NCI-H510A treated with DMSO at 0.1 percent for 48 hours (cell line): Measurements from ENCODE around the gene CDC42BPG.
A peak's percentile ranks its signal among the peaks of the same experiment; 100 is the strongest.
"Not testable (repeated sequence)": the region's sequence is repeated elsewhere in the genome, so short reads cannot be mapped to it uniquely, and the experiment has no call there.

Source experiments
- DNase-seq: peaks from one replicate; lab custom pipeline; 2025; lab: John Stamatoyannopoulos, UW

Gene CDC42BPG

GRCh38 chr11:64850979-64851567 is 6.6 kb upstream of the CDC42BPG start:
- DNase-seq = no peak

GRCh38 chr11:64849598-64850356 is 5.3 kb upstream of the CDC42BPG start:
- DNase-seq = no peak

GRCh38 chr11:64848826-64849597 is 4.6 kb upstream of the CDC42BPG start:
- DNase-seq = no peak

- DNase-seq = no peak
Observed at GRCh38 chr11:64848214-64848825, 3.9 kb upstream of the CDC42BPG start.

- peak; percentile 95 for DNase-seq
Observed at GRCh38 chr11:64846998-64847666, 2.7 kb upstream of the CDC42BPG start.

GRCh38 chr11:64845776-64846129 is 1.3 kb upstream of the CDC42BPG start:
- not testable (repeated sequence) for DNase-seq

GRCh38 chr11:64845129-64845775 is 799 bp upstream of the CDC42BPG start:
- DNase-seq = no peak

- no peak for DNase-seq
Observed at GRCh38 chr11:64843686-64844329, 645 bp downstream of the CDC42BPG start.

- DNase-seq = no peak
Observed at GRCh38 chr11:64842851-64843685, 1.4 kb downstream of the CDC42BPG start.

- no peak for DNase-seq
Observed at GRCh38 chr11:64842366-64842759, 2.1 kb downstream of the CDC42BPG start.

- no peak for DNase-seq
Observed at GRCh38 chr11:64841592-64842365, 2.7 kb downstream of the CDC42BPG start.

- DNase-seq = no peak
Observed at GRCh38 chr11:64839887-64840782, 4.3 kb downstream of the CDC42BPG start.

GRCh38 chr11:64839335-64839734 is 5.1 kb downstream of the CDC42BPG start:
- DNase-seq = no peak

GRCh38 chr11:64838600-64839334 is 5.7 kb downstream of the CDC42BPG start:
- no peak for DNase-seq

- no peak for DNase-seq
Observed at GRCh38 chr11:64837887-64838351, 6.5 kb downstream of the CDC42BPG start.

- no peak for DNase-seq
Observed at GRCh38 chr11:64836448-64837072, 7.9 kb downstream of the CDC42BPG start.
